Gastrocnemius medialis (tissue), 4 donors: ENCODE results near the gene STXBP5L.

ENCODE experiments used
- CTCF ChIP-seq, 5 experiments: fragments of 450-650 bp in 3 of 5; fragments of 200-600 bp in 2 of 5; sonication (generic) in 2 of 5; IDR thresholded peaks in 4 of 5; conservative IDR thresholded peaks in 1 of 5; 1 replicate in 4 of 5; 2 replicates in 1 of 5; pipeline ENCODE4 v1.5.1; 2016 to 2019; ENCODE audit warnings: antibody characterized with exemption in 5 of 5, mild to moderate bottlenecking in 3 of 5, moderate library complexity in 3 of 5
- POLR2A ChIP-seq, 2 donors: fragments of 450-650 bp; IDR thresholded peaks; one replicate each; pipeline ENCODE4 v1.6.1; 2017; ENCODE audit warnings: antibody characterized with exemption in 2 of 2, mild to moderate bottlenecking in 2 of 2, moderate library complexity in 2 of 2

- no peak for TF ChIP-seq CTCF (IDR thresholded peaks at IDR 0.05 in 4 of 5, conservative IDR thresholded peaks at IDR 0.05 in 1 of 5)
- TF ChIP-seq POLR2A (IDR thresholded peaks at IDR 0.05), result no peak
Measured at GRCh38 chr3:120983841-120984240, 75.8 kb downstream of the STXBP5L start.
